GM23338 (cell line): ENCODE measurements around the gene SPATA25. TPM values are rescaled to one million over a fixed set of nuclear protein-coding genes. Genes with fewer than 3 reads are reported as not detected.

ENCODE experiments used
- ATAC-seq: fragments of 200-7000 bp; cut with Tn5 transposase; 3 replicates; pipeline ENCODE4 v1.9.1; 2020
- DNase-seq: peaks from one replicate; pipeline ENCODE4 v3.0.0-alpha.2; 2015; ENCODE audit warnings: low spot score
- H2AFZ ChIP-seq: fragments of 200-600 bp; sonication (generic); 2 replicates; pipeline ENCODE4 v1.8.0; 2016; ENCODE audit warnings: antibody characterized with exemption, mild to moderate bottlenecking, moderate library complexity
- H3F3A ChIP-seq: fragments of 200-600 bp; sonication (generic); replicated peaks from 2 replicates; pipeline ENCODE4 v1.8.0; 2017; ENCODE audit warnings: antibody characterized with exemption, mixed run types, low read depth
- H3K27ac ChIP-seq: fragments of 200-600 bp; sonication (generic); 2 replicates; pipeline ENCODE4 v1.6.1; 2016; ENCODE audit warnings: low read depth
- H3K27me3 ChIP-seq: fragments of 200-600 bp; sonication (generic); 2 replicates; pipeline ENCODE4 v1.8.0; 2016; ENCODE audit warnings: mild to moderate bottlenecking, mixed run types, moderate library complexity; ENCODE audit not compliant: insufficient read depth
- H3K36me3 ChIP-seq: fragments of 200-600 bp; sonication (generic); 2 replicates; pipeline ENCODE4 v1.8.0; 2016; ENCODE audit warnings: mild to moderate bottlenecking; ENCODE audit not compliant: insufficient read depth
- H3K4me1 ChIP-seq: fragments of 200-600 bp; sonication (generic); 2 replicates; pipeline ENCODE4 v1.8.0; 2016; ENCODE audit warnings: mild to moderate bottlenecking, moderate library complexity; ENCODE audit not compliant: insufficient read depth
- H3K4me2 ChIP-seq: fragments of 200-600 bp; sonication (generic); 2 replicates; pipeline ENCODE4 v1.7.1; 2017; ENCODE audit warnings: mixed run types
- H3K4me3 ChIP-seq: fragments of 200-600 bp; sonication (generic); 2 replicates; pipeline ENCODE4 v1.6.1; 2016; ENCODE audit warnings: mixed run types
- H3K79me2 ChIP-seq: fragments of 200-600 bp; sonication (generic); replicated peaks from 2 replicates; pipeline ENCODE4 v1.8.0; 2017; ENCODE audit warnings: mild to moderate bottlenecking; ENCODE audit not compliant: insufficient read depth
- H3K9me2 ChIP-seq: fragments of 200-600 bp; sonication (generic); 2 replicates; pipeline ENCODE4 v1.8.0; 2017; ENCODE audit not compliant: insufficient read depth
- H4K20me1 ChIP-seq: fragments of 200-600 bp; sonication (generic); replicated peaks from 2 replicates; pipeline ENCODE4 v1.8.0; 2017; ENCODE audit warnings: mild to moderate bottlenecking; ENCODE audit not compliant: insufficient read depth
- H3K27ac Mint-ChIP-seq: 2 replicates; pipeline ENCODE4 v1.8.0; 2020; ENCODE audit warnings: inconsistent platforms, mild to moderate bottlenecking, moderate library complexity, mixed read lengths
- H3K27me3 Mint-ChIP-seq: 3 replicates; pipeline ENCODE4 v1.8.0; 2022; ENCODE audit warnings: low read depth, mild to moderate bottlenecking, moderate library complexity, mixed read lengths, inconsistent platforms; ENCODE audit not compliant: insufficient read depth, poor library complexity
- H3K36me3 Mint-ChIP-seq: 3 replicates; pipeline ENCODE4 v1.8.0; 2021; ENCODE audit warnings: low read depth, mild to moderate bottlenecking, inconsistent platforms, moderate library complexity, mixed read lengths
- H3K4me1 Mint-ChIP-seq: 3 replicates; pipeline ENCODE4 v1.8.0; 2020; ENCODE audit warnings: mild to moderate bottlenecking, inconsistent platforms, mixed read lengths
- H3K4me3 Mint-ChIP-seq: 3 replicates; pipeline ENCODE4 v1.8.0; 2021; ENCODE audit warnings: moderate library complexity, mild to moderate bottlenecking, inconsistent platforms, mixed read lengths
- H3K9me3 Mint-ChIP-seq: 3 replicates; pipeline ENCODE4 v1.8.0; 2020; ENCODE audit warnings: moderate library complexity, mild to moderate bottlenecking, inconsistent platforms, mixed read lengths
- ETS1 ChIP-seq: IDR thresholded peaks from 2 replicates; pipeline ENCODE4 v1.6.1; 2016; ENCODE audit warnings: antibody characterized with exemption
- EZH2 ChIP-seq: fragments of 200-600 bp; sonication (generic); IDR thresholded peaks from one replicate; pipeline ENCODE4 v1.8.0; 2017; ENCODE audit warnings: antibody characterized with exemption, mild to moderate bottlenecking, low read depth; ENCODE audit not compliant: unreplicated experiment
- EZH2phosphoT487 ChIP-seq: fragments of 200-600 bp; sonication (generic); IDR thresholded peaks from one replicate; pipeline ENCODE4 v1.8.1; 2018; ENCODE audit warnings: antibody characterized with exemption; ENCODE audit not compliant: unreplicated experiment
- REST ChIP-seq: IDR thresholded peaks from one replicate; pipeline ENCODE4 v1.6.1; 2018; ENCODE audit warnings: antibody characterized with exemption; ENCODE audit not compliant: unreplicated experiment
- STAT1 ChIP-seq: IDR thresholded peaks from one replicate; pipeline ENCODE4 v1.6.1; 2016; ENCODE audit warnings: antibody characterized with exemption; ENCODE audit not compliant: unreplicated experiment
- ZNF114 ChIP-seq: fragments of 250-450 bp; sonication (Bioruptor Pico); IDR thresholded peaks from 2 replicates; pipeline ENCODE4 v1.5.0; 2020; ENCODE audit warnings: mild to moderate bottlenecking, moderate library complexity
- ZNF331 ChIP-seq: fragments of 250-450 bp; sonication (Bioruptor Pico); IDR thresholded peaks from 2 replicates; pipeline ENCODE4 v1.5.0; 2020; ENCODE audit warnings: low read depth, mild to moderate bottlenecking, moderate library complexity
- ZNF462 ChIP-seq: fragments of 250-450 bp; sonication (Bioruptor Pico); IDR thresholded peaks from 2 replicates; pipeline ENCODE4 v1.5.0; 2020; ENCODE audit warnings: mild to moderate bottlenecking, moderate library complexity
- polyA plus RNA-seq: library from polyadenylated mRNA; unstranded; fragments of >200 nt; fragmentation: Nextera tagmentation; extraction: Ambion mirVana; gene quantifications from 2 replicates; pipeline ENCODE4 v1.2.1, GENCODE V29; 2016
- total RNA-seq: library from RNA; depleted of rRNA; stranded (reverse); fragments of >200 nt; shearing (Covaris generic); gene quantifications from 2 replicates; pipeline ENCODE4 v1.2.3, GENCODE V29; 2014

SPATA25 gene
- total and polyA plus RNA-seq, 2 experiments from 2014 or later = 7.5 TPM; not detected in 1

- no peak for TF ChIP-seq EZH2
- no peak for TF ChIP-seq ZNF462
- TF ChIP-seq ZNF331 (CRISPR knock-in tag) = no peak
- no peak for TF ChIP-seq ETS1
- no peak for TF ChIP-seq STAT1
- no peak for TF ChIP-seq EZH2phosphoT487
- TF ChIP-seq ZNF114 (CRISPR knock-in tag) = no peak
- TF ChIP-seq REST = no peak
- Mint-ChIP-seq H3K4me1 (peaks cover 14% of the 10 kb centered on the region), H3K4me3 (no peak overlapping the region), H3K27ac (no peak overlapping the region), H3K9me3 (no peaks in the 10 kb centered on the region; the same call in 2 of the 3 replicates), H3K27me3 (peaks cover 25% of the 10 kb centered on the region), H3K36me3 (peaks cover 59% of the 10 kb centered on the region)
- H2AFZ ChIP-seq = no peak overlapping the region
- H3K4me1 ChIP-seq = peaks cover 7% of the 10 kb centered on the region; the same call in 1 of the 2 replicates
- peaks cover 11% of the 10 kb centered on the region; the same call in 1 of the 2 replicates for H3F3A ChIP-seq
- ATAC-seq (no peak), DNase-seq (no peak)
- H4K20me1 ChIP-seq = peaks cover 18% of the 10 kb centered on the region
- H3K79me2 ChIP-seq = peaks cover 10% of the 10 kb centered on the region
- no peak overlapping the region for H3K27ac ChIP-seq
- no peaks in the 10 kb centered on the region for H3K9me2 ChIP-seq
- no peak overlapping the region for H3K4me3 ChIP-seq
- H3K4me2 ChIP-seq = no peak overlapping the region
- H3K27me3 ChIP-seq = no peaks in the 10 kb centered on the region
- peaks cover 11% of the 10 kb centered on the region for H3K36me3 ChIP-seq
Measured at GRCh38 chr20:45909336-45909808, 21.9 kb upstream of the SPATA25 start.
